GM10847 (cell line): ENCODE measurements around the gene TIE1.
A peak's percentile ranks its signal among the peaks of the same experiment; 100 is the strongest.

Experiments
- POLR2A ChIP-seq: IDR thresholded peaks from 2 replicates; pipeline ENCODE4 v1.6.1; 2011; ENCODE audit not compliant: insufficient read length; ENCODE audit errors: extremely low read depth

TIE1 gene

GRCh38 chr1:43365678-43366077 lies 64.9 kb downstream of the TIE1 start:
- no peak for TF ChIP-seq POLR2A

GRCh38 chr1:43366179-43366578 lies 65.4 kb downstream of the TIE1 start:
- TF ChIP-seq POLR2A: no peak

- no peak for TF ChIP-seq POLR2A
Measured at GRCh38 chr1:43366601-43367025, 65.8 kb downstream of the TIE1 start.

- TF ChIP-seq POLR2A: no peak
Measured at GRCh38 chr1:43367026-43367903, 66.5 kb downstream of the TIE1 start.

- peak; percentile 90 for TF ChIP-seq POLR2A
Measured at GRCh38 chr1:43367904-43368645, 67.3 kb downstream of the TIE1 start, which contains the start of gene ELOVL1. ELOVL1 (minus strand) TSS chr1:43368011; CDS start chr1:43365609, 2,402 bp downstream.

GRCh38 chr1:43368646-43369020 lies 67.9 kb downstream of the TIE1 start:
- TF ChIP-seq POLR2A: no peak

GRCh38 chr1:43370564-43370963 lies 69.8 kb downstream of the TIE1 start:
- no peak for TF ChIP-seq POLR2A

GRCh38 chr1:43372172-43372571 lies 71.4 kb downstream of the TIE1 start:
- no peak for TF ChIP-seq POLR2A
